Type B pancreatic cell (in vitro differentiated cells): Measurements from ENCODE around the gene BRAF. TPM values are rescaled to one million over a fixed set of nuclear protein-coding genes. Genes with fewer than 3 reads are reported as not detected.
A peak's percentile ranks its signal among the peaks of the same experiment; 100 is the strongest.
"Not testable (repeated sequence)": the region's sequence is repeated elsewhere in the genome, so short reads cannot be mapped to it uniquely, and the experiment has no call there.

Source experiments
- DNase-seq: peaks from one replicate; pipeline ENCODE4 v3.0.0; 2021; ENCODE audit warnings: mixed read lengths; ENCODE audit not compliant: unreplicated experiment; ENCODE audit errors: extremely low spot score
- H3K27ac Mint-ChIP-seq: 2 replicates; pipeline ENCODE4 v1.8.0; 2021; ENCODE audit warnings: mild to moderate bottlenecking, mixed read lengths
- H3K27me3 Mint-ChIP-seq: 2 replicates; pipeline ENCODE4 v1.8.0; 2021; ENCODE audit warnings: mixed read lengths
- H3K36me3 Mint-ChIP-seq: 2 replicates; pipeline ENCODE4 v1.8.0; 2021; ENCODE audit warnings: mixed read lengths
- H3K4me1 Mint-ChIP-seq: one replicate; pipeline ENCODE4 v1.8.0; 2021; ENCODE audit warnings: mixed read lengths; ENCODE audit not compliant: unreplicated experiment
- H3K4me3 Mint-ChIP-seq: 2 replicates; pipeline ENCODE4 v1.8.0; 2021; ENCODE audit warnings: mild to moderate bottlenecking, mixed read lengths
- H3K9me3 Mint-ChIP-seq: 2 replicates; pipeline ENCODE4 v1.8.0; 2021; ENCODE audit warnings: mixed read lengths
- total RNA-seq: library from RNA; stranded (reverse); gene quantifications from 2 replicates; pipeline ENCODE4 v1.2.1, GENCODE V29; 2021; ENCODE audit warnings: low replicate concordance
- TF ChIP-seq, protein P1 (sequence below): fragments of 200-600 bp; sonication (generic); conservative IDR thresholded peaks from 2 replicates; pipeline ENCODE4 v1.5.0; 2021; ENCODE audit warnings: antibody characterized with exemption, mild to moderate bottlenecking

BRAF gene
- total RNA-seq, 1 donor from 2014 or later, result 34.4 TPM

- Mint-ChIP-seq H3K27ac (no peak overlapping the region), H3K4me3 (no peak overlapping the region), H3K36me3 (peaks cover 34% of the 10 kb centered on the region), H3K9me3 (no peaks in the 10 kb centered on the region), H3K4me1 (no peaks in the 10 kb centered on the region), H3K27me3 (no peaks in the 10 kb centered on the region)
- TF ChIP-seq, protein P1, sequence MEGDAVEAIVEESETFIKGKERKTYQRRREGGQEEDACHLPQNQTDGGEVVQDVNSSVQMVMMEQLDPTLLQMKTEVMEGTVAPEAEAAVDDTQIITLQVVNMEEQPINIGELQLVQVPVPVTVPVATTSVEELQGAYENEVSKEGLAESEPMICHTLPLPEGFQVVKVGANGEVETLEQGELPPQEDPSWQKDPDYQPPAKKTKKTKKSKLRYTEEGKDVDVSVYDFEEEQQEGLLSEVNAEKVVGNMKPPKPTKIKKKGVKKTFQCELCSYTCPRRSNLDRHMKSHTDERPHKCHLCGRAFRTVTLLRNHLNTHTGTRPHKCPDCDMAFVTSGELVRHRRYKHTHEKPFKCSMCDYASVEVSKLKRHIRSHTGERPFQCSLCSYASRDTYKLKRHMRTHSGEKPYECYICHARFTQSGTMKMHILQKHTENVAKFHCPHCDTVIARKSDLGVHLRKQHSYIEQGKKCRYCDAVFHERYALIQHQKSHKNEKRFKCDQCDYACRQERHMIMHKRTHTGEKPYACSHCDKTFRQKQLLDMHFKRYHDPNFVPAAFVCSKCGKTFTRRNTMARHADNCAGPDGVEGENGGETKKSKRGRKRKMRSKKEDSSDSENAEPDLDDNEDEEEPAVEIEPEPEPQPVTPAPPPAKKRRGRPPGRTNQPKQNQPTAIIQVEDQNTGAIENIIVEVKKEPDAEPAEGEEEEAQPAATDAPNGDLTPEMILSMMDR, result no peak
- no peak for DNase-seq
These were observed 96.0 kb downstream of the BRAF start for GRCh38 chr7:140828741-140829140.

GRCh38 chr7:140817383-140817782 lies 107.3 kb downstream of the BRAF start:
- H3K4me1 Mint-ChIP-seq, H3K9me3 Mint-ChIP-seq, H3K27me3 Mint-ChIP-seq, DNase-seq, H3K27ac Mint-ChIP-seq, H3K4me3 Mint-ChIP-seq: not testable (repeated sequence)
- peaks cover 13% of the 10 kb centered on the region for H3K36me3 Mint-ChIP-seq

- Mint-ChIP-seq H3K27ac (peak overlapping the region; percentile 17), H3K36me3 (no peaks in the 10 kb centered on the region), H3K4me1 (peaks cover 6% of the 10 kb centered on the region), H3K27me3 (no peaks in the 10 kb centered on the region), H3K9me3 (no peaks in the 10 kb centered on the region), H3K4me3 (no peak overlapping the region)
- DNase-seq, result no peak
- TF ChIP-seq, protein P1, result peak; percentile 87
These were observed 113.7 kb downstream of the BRAF start for GRCh38 chr7:140810830-140811556.

DNA sequence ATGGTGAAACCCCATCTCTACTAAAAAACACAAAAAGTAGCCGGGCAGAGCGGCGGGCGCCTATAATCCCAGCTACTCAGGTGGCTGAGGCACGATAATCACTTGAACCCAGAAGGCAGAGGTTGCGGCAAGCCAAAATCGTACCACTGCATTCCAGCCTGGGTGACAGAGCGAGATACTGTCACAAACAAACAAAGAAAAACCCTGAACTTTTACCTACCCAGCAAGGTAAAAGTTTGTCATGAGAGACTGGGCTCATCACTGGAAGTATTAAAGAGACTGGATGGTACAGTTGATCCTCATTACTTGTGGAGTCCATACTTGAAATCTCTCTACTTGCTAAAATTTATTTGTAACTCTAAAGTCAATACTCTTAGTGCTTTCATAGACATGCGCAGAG lies 114.3 kb downstream of the BRAF start:
- H3K27me3 Mint-ChIP-seq, result no peaks in the 10 kb centered on the region
- H3K9me3 Mint-ChIP-seq, result no peaks in the 10 kb centered on the region
- H3K36me3 Mint-ChIP-seq, result no peaks in the 10 kb centered on the region
- no peak overlapping the region for H3K4me3 Mint-ChIP-seq
- H3K27ac Mint-ChIP-seq, result no peak overlapping the region
- peaks cover 6% of the 10 kb centered on the region for H3K4me1 Mint-ChIP-seq
- DNase-seq, result no peak
- TF ChIP-seq, protein P1, result no peak

GRCh38 chr7:140778975-140779374 lies 145.8 kb downstream of the BRAF start:
- no peaks in the 10 kb centered on the region for H3K27me3 Mint-ChIP-seq
- no peaks in the 10 kb centered on the region for H3K9me3 Mint-ChIP-seq
- no peaks in the 10 kb centered on the region for H3K4me1 Mint-ChIP-seq
- no peak overlapping the region for H3K4me3 Mint-ChIP-seq
- H3K27ac Mint-ChIP-seq, result no peak overlapping the region
- TF ChIP-seq, protein P1, result no peak
- peaks cover 9% of the 10 kb centered on the region for H3K36me3 Mint-ChIP-seq
- DNase-seq, result no peak

DNA sequence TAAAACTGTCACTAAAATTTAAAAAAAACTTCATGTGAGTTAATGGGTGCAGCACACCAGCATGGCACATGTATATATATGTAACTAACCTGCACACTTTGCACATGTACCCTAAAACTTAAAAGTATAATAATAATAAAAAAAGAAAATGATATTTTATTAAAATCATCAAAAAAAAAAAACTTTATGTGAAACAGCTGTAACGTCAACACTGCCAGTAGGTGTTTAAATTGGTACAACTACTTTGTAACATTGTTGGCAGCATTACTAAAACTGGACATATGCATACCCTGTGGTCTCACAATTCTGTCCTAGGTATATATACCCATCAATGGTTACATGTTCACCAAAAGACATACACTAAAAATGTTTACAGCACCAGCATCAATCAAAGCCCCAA lies 146.2 kb downstream of the BRAF start:
- TF ChIP-seq, protein P1, result no peak
- H3K27me3 Mint-ChIP-seq, result no peaks in the 10 kb centered on the region
- H3K9me3 Mint-ChIP-seq, result no peaks in the 10 kb centered on the region
- peaks cover 9% of the 10 kb centered on the region for H3K36me3 Mint-ChIP-seq
- no peak overlapping the region for H3K27ac Mint-ChIP-seq
- no peak overlapping the region for H3K4me3 Mint-ChIP-seq
- no peak for DNase-seq
- H3K4me1 Mint-ChIP-seq, result no peaks in the 10 kb centered on the region
